Measurements from ENCODE around the gene BAIAP2. TPM values are rescaled to one million over a fixed set of nuclear protein-coding genes. Genes with fewer than 3 reads are reported as not detected.

The BAIAP2 gene
- total RNA-seq, 4 donors from 2014 or later, result 35.8 to 86.8 (median 42.1) TPM

DNA sequence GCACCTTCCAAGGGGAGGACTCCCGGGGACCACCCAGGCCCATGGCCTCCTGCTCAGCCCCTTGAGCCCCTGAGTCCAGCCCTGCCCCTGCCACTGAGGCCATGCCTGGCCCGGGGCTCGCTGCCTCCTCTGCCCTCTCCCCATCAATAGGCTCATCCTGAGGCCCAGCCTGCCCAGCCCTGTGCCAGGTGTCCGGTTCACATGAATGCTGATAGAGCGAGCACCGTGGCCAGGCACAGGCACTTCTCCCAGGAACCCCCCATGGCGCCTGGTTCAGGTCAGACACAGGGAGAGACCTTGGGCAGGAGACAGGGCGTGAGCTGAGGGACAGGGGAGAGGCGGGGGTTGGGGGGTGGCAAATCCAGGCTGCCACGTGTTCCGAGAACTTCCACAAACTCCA, 127.5 kb downstream of the BAIAP2 start:
- H3K36me3 ChIP-seq, result no peaks in the 10 kb centered on the region
- TF ChIP-seq, protein P1, sequence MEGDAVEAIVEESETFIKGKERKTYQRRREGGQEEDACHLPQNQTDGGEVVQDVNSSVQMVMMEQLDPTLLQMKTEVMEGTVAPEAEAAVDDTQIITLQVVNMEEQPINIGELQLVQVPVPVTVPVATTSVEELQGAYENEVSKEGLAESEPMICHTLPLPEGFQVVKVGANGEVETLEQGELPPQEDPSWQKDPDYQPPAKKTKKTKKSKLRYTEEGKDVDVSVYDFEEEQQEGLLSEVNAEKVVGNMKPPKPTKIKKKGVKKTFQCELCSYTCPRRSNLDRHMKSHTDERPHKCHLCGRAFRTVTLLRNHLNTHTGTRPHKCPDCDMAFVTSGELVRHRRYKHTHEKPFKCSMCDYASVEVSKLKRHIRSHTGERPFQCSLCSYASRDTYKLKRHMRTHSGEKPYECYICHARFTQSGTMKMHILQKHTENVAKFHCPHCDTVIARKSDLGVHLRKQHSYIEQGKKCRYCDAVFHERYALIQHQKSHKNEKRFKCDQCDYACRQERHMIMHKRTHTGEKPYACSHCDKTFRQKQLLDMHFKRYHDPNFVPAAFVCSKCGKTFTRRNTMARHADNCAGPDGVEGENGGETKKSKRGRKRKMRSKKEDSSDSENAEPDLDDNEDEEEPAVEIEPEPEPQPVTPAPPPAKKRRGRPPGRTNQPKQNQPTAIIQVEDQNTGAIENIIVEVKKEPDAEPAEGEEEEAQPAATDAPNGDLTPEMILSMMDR (IDR thresholded peaks at IDR 0.05), result no peak
- no peak for TF ChIP-seq POLR2A (IDR thresholded peaks at IDR 0.05)
- H3K27ac ChIP-seq, result no peak overlapping the region
- no peak overlapping the region for H3K4me3 ChIP-seq (replicated peaks in 1 of 3)
- intact Hi-C loops (cut with DNase I), result no loop called here
- WGBS, 2 donors, result 92 to 97% methylated on average over 5 to 7 of the region's 11 CpGs
- no peaks in the 10 kb centered on the region for H3K9me3 ChIP-seq
- no peak for DNase-seq
- no peaks in the 10 kb centered on the region for H3K27me3 ChIP-seq
- peaks cover 10 to 14% of the 10 kb centered on the region in 2 donors for H3K4me1 ChIP-seq

DNA sequence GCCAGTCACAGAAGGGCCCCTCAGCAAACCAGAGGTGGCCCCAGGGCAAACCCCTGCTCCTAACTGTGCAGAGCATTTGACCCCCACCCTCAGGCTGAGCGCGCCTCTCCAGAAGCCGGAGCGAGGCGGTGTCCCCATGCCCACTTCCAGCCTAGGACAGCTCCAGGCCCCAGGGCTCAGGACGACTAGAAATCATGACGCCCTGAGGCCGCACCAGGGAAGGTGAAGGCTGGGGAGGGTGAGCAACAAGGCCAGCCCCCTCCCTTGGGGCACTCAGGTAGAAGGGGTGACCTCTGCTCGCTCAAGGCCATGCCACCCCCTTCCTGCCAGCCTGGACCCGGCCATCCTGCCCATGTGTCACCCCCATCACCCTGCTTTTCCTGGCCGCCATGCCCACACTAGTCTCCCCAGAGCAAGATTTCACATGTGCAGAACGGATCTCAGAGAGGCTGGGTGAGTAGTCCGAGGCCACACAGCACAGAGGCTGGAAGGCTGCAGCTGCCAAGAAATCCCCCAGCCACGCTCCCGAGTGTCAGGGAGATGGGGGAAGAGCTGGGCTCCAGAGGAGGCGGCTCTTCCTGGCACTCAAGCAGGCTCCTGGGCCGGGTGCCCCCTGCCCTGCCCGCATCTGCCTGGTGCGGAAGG, 128.2 kb downstream of the BAIAP2 start:
- TF ChIP-seq POLR2A (IDR thresholded peaks at IDR 0.05), result no peak
- TF ChIP-seq, protein P1 (IDR thresholded peaks at IDR 0.05), result no peak
- no peak for DNase-seq
- Histone ChIP-seq H3K4me3 (replicated peaks in 1 of 3) (no peak overlapping the region), H3K36me3 (no peaks in the 10 kb centered on the region), H3K9me3 (no peaks in the 10 kb centered on the region), H3K27me3 (no peaks in the 10 kb centered on the region), H3K27ac (no peak overlapping the region), H3K4me1 (peaks cover 10 to 14% of the 10 kb centered on the region in 2 donors)
- intact Hi-C loops (cut with DNase I), result no loop called here
- WGBS, 2 donors, result 88 to 100% methylated on average over 3 to 15 of the region's 19 CpGs

DNA sequence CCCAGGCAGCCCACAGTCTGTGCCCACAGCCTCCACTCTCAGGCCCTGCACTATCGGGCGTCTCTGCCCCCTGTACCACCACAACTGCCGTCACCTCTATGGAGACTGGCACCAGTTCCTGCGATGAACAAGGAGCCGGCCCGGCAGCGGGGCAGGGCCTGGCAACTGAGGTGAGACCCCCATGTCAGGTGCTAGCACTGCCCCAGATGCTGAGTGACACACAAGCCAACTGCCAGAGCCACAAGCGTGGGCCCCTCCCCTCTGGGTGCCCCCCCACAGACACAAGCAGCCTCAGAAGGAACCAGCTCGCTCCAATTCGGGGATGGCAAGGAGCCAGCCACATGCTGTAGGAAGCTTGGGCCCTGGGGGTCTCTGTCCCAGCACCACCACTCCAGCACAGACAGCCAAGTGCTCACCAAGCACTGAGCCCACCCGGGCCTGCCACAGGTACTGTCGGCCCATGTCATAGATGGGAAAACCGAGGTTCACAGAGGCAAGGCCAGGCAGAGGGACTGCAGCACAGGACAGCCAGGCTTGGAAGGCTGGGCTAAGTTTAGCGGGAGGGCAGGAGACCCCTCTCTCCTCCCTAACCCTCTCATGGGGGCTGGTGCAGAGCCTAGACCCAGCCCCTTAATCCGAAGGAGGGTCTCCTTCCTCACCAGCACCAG, 128.9 kb downstream of the BAIAP2 start:
- intact Hi-C loops (cut with DNase I), result no loop called here
- no peaks in the 10 kb centered on the region for H3K36me3 ChIP-seq
- H3K4me3 ChIP-seq (replicated peaks in 1 of 3), result no peak overlapping the region
- no peak for TF ChIP-seq POLR2A (IDR thresholded peaks at IDR 0.05)
- TF ChIP-seq, protein P1 (IDR thresholded peaks at IDR 0.05), result no peak
- no peaks in the 10 kb centered on the region for H3K9me3 ChIP-seq
- H3K4me1 ChIP-seq, result peaks cover 10 to 14% of the 10 kb centered on the region in 2 donors
- no peaks in the 10 kb centered on the region for H3K27me3 ChIP-seq
- DNase-seq, result no peak
- 89 to 100% methylated on average over 5 to 6 of the region's 15 CpGs for WGBS, 2 donors
- H3K27ac ChIP-seq, result no peak overlapping the region

DNA sequence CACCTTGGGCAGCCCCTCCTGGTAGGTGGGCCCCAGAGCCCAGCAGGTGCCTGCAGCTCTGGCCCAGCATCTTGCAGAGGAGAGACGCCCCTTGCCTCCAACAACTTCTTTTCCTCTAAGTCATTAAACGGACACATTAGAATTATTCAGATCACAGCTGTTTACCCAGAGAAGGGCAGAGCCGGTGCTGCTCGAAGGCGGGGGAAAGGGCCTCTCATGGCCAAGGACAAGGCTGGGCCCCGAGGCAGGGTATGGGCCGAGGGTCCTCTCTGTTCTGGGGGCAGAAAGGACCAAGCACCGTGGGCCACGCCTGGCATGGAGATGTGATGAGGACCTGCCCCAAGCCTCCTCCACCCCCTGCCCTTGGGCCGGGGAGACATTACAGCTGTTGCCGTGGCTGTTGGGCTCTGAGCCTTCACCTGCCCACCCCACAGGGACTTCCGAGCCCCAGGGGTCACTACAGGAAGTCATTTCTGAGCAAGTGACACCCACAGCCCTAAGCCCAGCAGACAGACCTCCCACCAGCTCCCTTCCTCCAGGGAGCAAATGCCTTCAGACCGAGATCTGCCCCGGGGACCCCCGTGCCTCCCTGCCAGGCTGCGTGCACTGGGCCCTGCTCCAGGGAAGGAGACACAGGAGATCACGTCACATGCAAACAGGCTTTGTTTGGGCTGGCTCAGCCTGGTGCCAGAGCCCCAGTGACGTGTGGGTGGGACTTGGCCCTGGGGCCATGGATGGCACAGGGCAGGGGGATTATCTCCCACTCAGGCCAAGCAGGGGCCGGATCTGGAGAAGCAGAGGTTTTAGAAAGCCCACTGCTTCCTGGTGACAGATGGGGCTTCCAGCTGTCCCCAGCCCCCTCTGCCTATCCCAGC, 129.7 kb downstream of the BAIAP2 start:
- intact Hi-C loops (cut with DNase I), result no loop called here
- peak; percentile 31 to 35 for DNase-seq
- 54 to 64% methylated on average over 6 to 18 of the region's 19 CpGs for WGBS, 2 donors
- Histone ChIP-seq H3K36me3 (no peaks in the 10 kb centered on the region), H3K27ac (no peak overlapping the region), H3K27me3 (no peaks in the 10 kb centered on the region), H3K4me1 (peaks cover 10 to 14% of the 10 kb centered on the region in 2 donors), H3K9me3 (no peaks in the 10 kb centered on the region), H3K4me3 (replicated peaks in 1 of 3) (peak overlapping the region in 1 of 3 donors; percentile 11)
- TF ChIP-seq POLR2A (IDR thresholded peaks at IDR 0.05), result no peak
- TF ChIP-seq, protein P1 (IDR thresholded peaks at IDR 0.05), result no peak

Measured in thyroid gland (tissue), 4 donors.